ENCODE results near the gene DYNC1I1.

DYNC1I1 gene

DNA sequence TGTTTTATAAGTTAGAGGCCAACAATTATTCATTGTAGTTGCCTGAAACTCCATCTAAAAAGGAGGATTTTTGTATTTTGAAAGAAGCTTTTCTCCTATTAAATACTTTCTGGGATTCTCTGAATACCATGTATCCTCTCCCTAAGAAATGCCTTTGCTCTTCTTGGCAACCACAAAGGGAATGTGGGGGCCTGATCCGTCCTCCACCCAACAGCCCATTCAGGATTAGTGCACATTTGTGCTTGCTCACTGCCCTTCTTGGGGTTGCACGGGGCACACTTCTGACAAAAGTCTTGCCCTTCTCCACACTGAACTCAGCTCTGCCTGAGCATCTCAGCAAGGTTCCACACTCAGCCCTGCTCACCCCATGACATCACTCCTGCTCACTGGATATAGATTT, 355.4 kb downstream of the DYNC1I1 start:
- no peaks in the 10 kb centered on the region for H3K9me3 ChIP-seq (ENCODE audit: insufficient read depth, low read length)
- no peaks in the 10 kb centered on the region for H3K36me3 ChIP-seq (ENCODE audit: low read length)
- H4K20me1 ChIP-seq (ENCODE audit: low read depth, low read length): no peaks in the 10 kb centered on the region
- H3F3A ChIP-seq (ENCODE audit: insufficient read depth): no peaks in the 10 kb centered on the region
- H3K4me3 ChIP-seq (ENCODE audit: insufficient read depth, low read length, poor library complexity, severe bottlenecking): no peak overlapping the region
- no peaks in the 10 kb centered on the region for H3K27me3 ChIP-seq (ENCODE audit: low read length)
- no peak overlapping the region for H2AFZ ChIP-seq (ENCODE audit: low read depth, low read length, severe bottlenecking)
- no peak overlapping the region for H3K27ac ChIP-seq (ENCODE audit: low read depth, low read length)
- H3K79me2 ChIP-seq (ENCODE audit: insufficient read depth, low read length): no peaks in the 10 kb centered on the region
- no peaks in the 10 kb centered on the region for H3K9me2 ChIP-seq (replicated peaks; ENCODE audit: insufficient read depth, low read length)
- H3K9ac ChIP-seq (ENCODE audit: low read length): no peak overlapping the region
- H3K4me2 ChIP-seq (ENCODE audit: low read depth, low read length, poor library complexity, severe bottlenecking): no peak overlapping the region
- no peak for TF ChIP-seq EZH2phosphoT487 (conservative IDR thresholded peaks at IDR 0.05; ENCODE audit: low read length)
- TF ChIP-seq, protein P1, sequence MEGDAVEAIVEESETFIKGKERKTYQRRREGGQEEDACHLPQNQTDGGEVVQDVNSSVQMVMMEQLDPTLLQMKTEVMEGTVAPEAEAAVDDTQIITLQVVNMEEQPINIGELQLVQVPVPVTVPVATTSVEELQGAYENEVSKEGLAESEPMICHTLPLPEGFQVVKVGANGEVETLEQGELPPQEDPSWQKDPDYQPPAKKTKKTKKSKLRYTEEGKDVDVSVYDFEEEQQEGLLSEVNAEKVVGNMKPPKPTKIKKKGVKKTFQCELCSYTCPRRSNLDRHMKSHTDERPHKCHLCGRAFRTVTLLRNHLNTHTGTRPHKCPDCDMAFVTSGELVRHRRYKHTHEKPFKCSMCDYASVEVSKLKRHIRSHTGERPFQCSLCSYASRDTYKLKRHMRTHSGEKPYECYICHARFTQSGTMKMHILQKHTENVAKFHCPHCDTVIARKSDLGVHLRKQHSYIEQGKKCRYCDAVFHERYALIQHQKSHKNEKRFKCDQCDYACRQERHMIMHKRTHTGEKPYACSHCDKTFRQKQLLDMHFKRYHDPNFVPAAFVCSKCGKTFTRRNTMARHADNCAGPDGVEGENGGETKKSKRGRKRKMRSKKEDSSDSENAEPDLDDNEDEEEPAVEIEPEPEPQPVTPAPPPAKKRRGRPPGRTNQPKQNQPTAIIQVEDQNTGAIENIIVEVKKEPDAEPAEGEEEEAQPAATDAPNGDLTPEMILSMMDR (IDR thresholded peaks at IDR 0.05; ENCODE audit: insufficient read depth, low read length, poor library complexity, severe bottlenecking): no peak

DNA sequence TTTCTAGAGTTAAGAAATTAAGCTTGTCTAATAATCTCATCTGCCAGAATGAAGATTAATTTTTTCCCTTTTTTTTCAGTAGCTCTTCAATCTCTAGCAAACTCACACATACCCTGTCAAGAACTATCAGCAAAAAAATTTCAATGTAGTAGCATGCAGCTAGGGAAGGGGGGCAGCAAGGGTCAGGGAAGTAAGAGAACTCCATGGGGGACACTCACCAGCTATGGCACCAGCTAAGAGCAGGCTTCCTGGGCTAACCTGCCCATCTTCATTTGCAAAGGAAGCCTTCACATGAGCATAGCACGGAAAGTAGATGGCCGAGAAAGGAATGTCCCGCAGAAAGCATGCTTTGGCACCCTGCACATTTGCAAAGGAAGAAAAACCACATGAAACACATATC, 359.2 kb downstream of the DYNC1I1 start:
- Histone ChIP-seq H3K27me3 (ENCODE audit: low read length) (no peaks in the 10 kb centered on the region), H3F3A (ENCODE audit: insufficient read depth) (no peaks in the 10 kb centered on the region), H3K4me2 (ENCODE audit: low read depth, low read length, poor library complexity, severe bottlenecking) (no peak overlapping the region), H3K27ac (ENCODE audit: low read depth, low read length) (no peak overlapping the region), H3K36me3 (ENCODE audit: low read length) (no peaks in the 10 kb centered on the region), H4K20me1 (ENCODE audit: low read depth, low read length) (no peaks in the 10 kb centered on the region), H3K9me3 (ENCODE audit: insufficient read depth, low read length) (no peaks in the 10 kb centered on the region), H3K9me2 (replicated peaks; ENCODE audit: insufficient read depth, low read length) (no peaks in the 10 kb centered on the region), H3K9ac (ENCODE audit: low read length) (no peak overlapping the region), H3K79me2 (ENCODE audit: insufficient read depth, low read length) (no peaks in the 10 kb centered on the region), H3K4me3 (ENCODE audit: insufficient read depth, low read length, poor library complexity, severe bottlenecking) (no peak overlapping the region), H2AFZ (ENCODE audit: low read depth, low read length, severe bottlenecking) (no peak overlapping the region)
- TF ChIP-seq EZH2phosphoT487 (conservative IDR thresholded peaks at IDR 0.05; ENCODE audit: low read length): no peak
- TF ChIP-seq, protein P1 (IDR thresholded peaks at IDR 0.05; ENCODE audit: insufficient read depth, low read length, poor library complexity, severe bottlenecking): no peak

- H4K20me1 ChIP-seq (ENCODE audit: low read depth, low read length): no peaks in the 10 kb centered on the region
- no peak overlapping the region for H2AFZ ChIP-seq (ENCODE audit: low read depth, low read length, severe bottlenecking)
- H3K9ac ChIP-seq (ENCODE audit: low read length): no peak overlapping the region
- no peak for TF ChIP-seq EZH2phosphoT487 (conservative IDR thresholded peaks at IDR 0.05; ENCODE audit: low read length)
- TF ChIP-seq, protein P1 (IDR thresholded peaks at IDR 0.05; ENCODE audit: insufficient read depth, low read length, poor library complexity, severe bottlenecking): no peak
- H3F3A ChIP-seq (ENCODE audit: insufficient read depth): no peaks in the 10 kb centered on the region
- H3K4me2 ChIP-seq (ENCODE audit: low read depth, low read length, poor library complexity, severe bottlenecking): no peak overlapping the region
- no peaks in the 10 kb centered on the region for H3K36me3 ChIP-seq (ENCODE audit: low read length)
- H3K27ac ChIP-seq (ENCODE audit: low read depth, low read length): no peak overlapping the region
- no peaks in the 10 kb centered on the region for H3K79me2 ChIP-seq (ENCODE audit: insufficient read depth, low read length)
- no peak overlapping the region for H3K4me3 ChIP-seq (ENCODE audit: insufficient read depth, low read length, poor library complexity, severe bottlenecking)
- no peaks in the 10 kb centered on the region for H3K9me2 ChIP-seq (replicated peaks; ENCODE audit: insufficient read depth, low read length)
- no peaks in the 10 kb centered on the region for H3K27me3 ChIP-seq (ENCODE audit: low read length)
- no peaks in the 10 kb centered on the region for H3K9me3 ChIP-seq (ENCODE audit: insufficient read depth, low read length)
Measured at GRCh38 chr7:96135241-96135640, 362.9 kb downstream of the DYNC1I1 start.
